GM12878 (cell line): ENCODE measurements around the gene OR51B4. TPM values are rescaled to one million over a fixed set of nuclear protein-coding genes. Genes with fewer than 3 reads are reported as not detected.

Experiments
- ATAC-seq: fragments of 200-7000 bp; cut with Tn5 transposase; 3 replicates; pipeline ENCODE4 v1.9.1; 2020; ENCODE audit warnings: mild to moderate bottlenecking, moderate library complexity
- BruUV-seq: library from RNA; stranded (reverse); fragments of 400-500 nt; replicated peaks from 2 replicates; lab custom pipeline; 2021; lab: Mats Ljungman, UMichigan
- CTCF ChIA-PET: fragments of 300-600 bp; sonication (Branson Sonifier 250); formaldehyde crosslinking; extraction: SDS; loops from one replicate; lab custom pipeline; 2021; ENCODE audit warnings: inconsistent platforms; lab: Yijun Ruan, JAX
- POLR2A ChIA-PET: fragments of 350-600 bp; formaldehyde crosslinking; extraction: SDS; loops from one replicate; lab custom pipeline; 2021; ENCODE audit warnings: inconsistent platforms; lab: Charles Lee
- RAD21 ChIA-PET: fragments of 300-600 bp; sonication (Branson Sonifier 250); formaldehyde crosslinking; loops from one replicate; lab custom pipeline; 2023; ENCODE audit warnings: antibody characterized with exemption; ENCODE audit not compliant: unreplicated experiment; lab: Charles Lee
- SMC1A ChIA-PET: fragments of 300-600 bp; sonication (Branson Sonifier 250); formaldehyde crosslinking; loops from one replicate; lab custom pipeline; 2023; ENCODE audit not compliant: unreplicated experiment, uncharacterized antibody; lab: Charles Lee
- DNase-seq: peaks from one replicate; pipeline ENCODE4 v3.0.0-alpha.2; 2011; ENCODE audit warnings: low read depth, low spot score
- FAIRE-seq: peaks from 3 replicates; lab custom pipeline; 2011; peaks lifted over from hg19 to GRCh38; lab: Jason Lieb, UNC
- H2AFZ ChIP-seq: 2 replicates; pipeline ENCODE4 v1.6.0; 2011; ENCODE audit warnings: low read depth, low read length, control low read depth; ENCODE audit not compliant: control insufficient read depth
- H3K27ac ChIP-seq: 2 replicates; pipeline ENCODE4 v1.5.1; 2011; ENCODE audit warnings: control low read depth; ENCODE audit not compliant: control insufficient read depth, insufficient read depth
- H3K27me3 ChIP-seq, 2 experiments: replicated peaks in 1 of 2; 2 replicates each; pipeline versions ENCODE4 v1.6.0 to v1.6.1; 2011; ENCODE audit warnings: low read length in 1 of 2; ENCODE audit not compliant: control insufficient read depth in 2 of 2, insufficient read depth in 2 of 2
- H3K36me3 ChIP-seq, 2 experiments: 2 replicates each; pipeline ENCODE4 v1.5.1; 2011; ENCODE audit warnings: low read length in 1 of 2; ENCODE audit not compliant: control insufficient read depth in 2 of 2, insufficient read depth in 2 of 2
- H3K4me1 ChIP-seq: 2 replicates; pipeline ENCODE4 v1.6.1; 2011; ENCODE audit warnings: mild to moderate bottlenecking, low read length, moderate library complexity, mixed read lengths; ENCODE audit not compliant: control insufficient read depth, insufficient read depth
- H3K4me2 ChIP-seq: 2 replicates; pipeline ENCODE4 v1.6.0; 2011; ENCODE audit warnings: control low read depth; ENCODE audit not compliant: control insufficient read depth, insufficient read depth
- H3K4me3 ChIP-seq: fragments of 200-600 bp; sonication (generic); 2 replicates; pipeline ENCODE4 v1.5.1; 2016
- H3K79me2 ChIP-seq: 2 replicates; pipeline ENCODE4 v1.6.0; 2011; ENCODE audit warnings: low read length; ENCODE audit not compliant: control insufficient read depth, insufficient read depth
- H3K9ac ChIP-seq: 2 replicates; pipeline ENCODE4 v1.8.0; 2011; ENCODE audit warnings: low read length, control low read depth, mixed read lengths; ENCODE audit not compliant: control insufficient read depth, insufficient read depth
- H3K9me3 ChIP-seq: replicated peaks from 3 replicates; pipeline ENCODE4 v1.5.1; 2011; ENCODE audit warnings: mild to moderate bottlenecking, low read length; ENCODE audit not compliant: control insufficient read depth, insufficient read depth
- H4K20me1 ChIP-seq: 2 replicates; pipeline ENCODE4 v1.6.0; 2011; ENCODE audit not compliant: control insufficient read depth, insufficient read depth
- BHLHE40 ChIP-seq, 2 experiments: fragments of 450-650 bp in 1 of 2; IDR thresholded peaks; 2 replicates each; pipeline ENCODE4 v1.6.1; 2011 to 2017; ENCODE audit warnings: low read depth in 2 of 2, borderline replicate concordance in 1 of 2, improper control_type of control experiment in 1 of 2, low read length in 1 of 2, mild to moderate bottlenecking in 1 of 2
- NRF1 ChIP-seq: conservative IDR thresholded peaks from 2 replicates; pipeline ENCODE4 v1.6.1; 2011; ENCODE audit warnings: mild to moderate bottlenecking, low read depth, low read length, improper control_type of control experiment
- PBX3 ChIP-seq: IDR thresholded peaks from 2 replicates; pipeline ENCODE4 v1.6.1; 2011; ENCODE audit warnings: mild to moderate bottlenecking, low read depth, low read length, moderate library complexity; ENCODE audit not compliant: insufficient replicate concordance
- POLR2A ChIP-seq: IDR thresholded peaks from 2 replicates; pipeline ENCODE4 v1.6.1; 2011; ENCODE audit warnings: low read depth, mild to moderate bottlenecking, low read length
- WGBS: methylation state at CpG from one replicate; pipeline ENCODE4 v1.1.6; 2016; ENCODE audit warnings: low lambda C conversion rate; ENCODE audit not compliant: insufficient replicate concordance, insufficient coverage; ENCODE audit errors: missing lambda C conversion rate; 5-methylcytosine and 5-hydroxymethylcytosine counted together
- in situ Hi-C: fragments of 300-500 bp; cut with MboI; formaldehyde crosslinking; loops from 9 replicates; pipeline ENCODE4 v1.14.3; 2018; ENCODE audit warnings: mixed read lengths
- intact Hi-C: fragments of 100-400 bp; cut with micrococcal nuclease; formaldehyde crosslinking; loops from one replicate; pipeline ENCODE4 v1.14.2; 2022; ENCODE audit not compliant: unreplicated experiment
- polyA plus RNA-seq, 11 experiments: library from polyadenylated mRNA; depleted of rRNA in 4 of 11; unstranded in 6 of 11; stranded (reverse) in 5 of 11; fragments of >200 nt; fragmentation: Nextera tagmentation in 4 of 11; fragmentation: Illumina TruSeq in 1 of 11; extraction: Ambion mirVana in 4 of 11; extraction: Trizol in 1 of 11; gene quantifications; 1 replicate in 1 of 11; 2 replicates in 10 of 11; pipeline versions ENCODE4 v1.2.1 to v1.2.3, GENCODE V29; 2011 to 2016; ENCODE audit warnings: inconsistent platforms in 2 of 11, missing spikeins in 2 of 11, low read depth in 1 of 11
- total RNA-seq, 4 experiments: library from RNA; depleted of rRNA in 3 of 4; stranded (reverse); fragments of >200 nt in 3 of 4; fragmentation: Illumina TruSeq in 1 of 4; extraction: Trizol in 1 of 4; gene quantifications; 2 replicates each; pipeline versions ENCODE4 v1.2.1 to v1.2.3, GENCODE V29; 2013 to 2021
- TF ChIP-seq, protein P1 (sequence below): fragments of 450-650 bp; IDR thresholded peaks from 2 replicates; pipeline ENCODE4 v1.6.1; 2017; ENCODE audit warnings: low read depth, mild to moderate bottlenecking, moderate library complexity

Gene OR51B4
- total and polyA plus RNA-seq, 10 of the 15 experiments (the other 5 are each of a cell fraction or from before 2014, with no cell fraction given): 0.23 to 2.1 TPM; not detected in 8

GRCh38 chr11:5279471-5280090 is 22.2 kb downstream of the OR51B4 start:
- Histone ChIP-seq H2AFZ (no peak overlapping the region), H3K4me2 (no peak overlapping the region), H3K4me1 (no peaks in the 10 kb centered on the region), H4K20me1 (no peaks in the 10 kb centered on the region), H3K36me3 (no peaks in the 10 kb centered on the region), H3K79me2 (no peaks in the 10 kb centered on the region), H3K9me3 (no peaks in the 10 kb centered on the region), H3K4me3 (no peak overlapping the region), H3K27ac (no peak overlapping the region), H3K27me3 (no peaks in the 10 kb centered on the region), H3K9ac (no peak overlapping the region)
- 68% methylated on average over 4 of the region's 4 CpGs for WGBS
- intact Hi-C loops (no loop called here), in situ Hi-C loops (no loop called here)
- ATAC-seq (no peak), DNase-seq (no peak), FAIRE-seq (no peak)
- SMC1A ChIA-PET: interaction anchor here (0.6 to 2.5 kb wide), 3 partner anchors 11 to 91 kb away, joined by 3 to 8 read pairs (median 3); no protein-coding TSS in a partner anchor
- RAD21 ChIA-PET: no interaction called here
- POLR2A ChIA-PET: no interaction called here
- CTCF ChIA-PET: interaction anchor here (1.0 kb wide), 1 partner anchor 11 kb away, joined by 3 read pairs; no protein-coding TSS in a partner anchor
- no peak for TF ChIP-seq BHLHE40 (IDR thresholded peaks at IDR 0.05; ENCODE audit: borderline replicate concordance in 1 of 2, low read depth in 2 of 2, low read length in 1 of 2)
- TF ChIP-seq POLR2A: no peak
- TF ChIP-seq NRF1: no peak
- TF ChIP-seq PBX3: no peak
- TF ChIP-seq, protein P1, sequence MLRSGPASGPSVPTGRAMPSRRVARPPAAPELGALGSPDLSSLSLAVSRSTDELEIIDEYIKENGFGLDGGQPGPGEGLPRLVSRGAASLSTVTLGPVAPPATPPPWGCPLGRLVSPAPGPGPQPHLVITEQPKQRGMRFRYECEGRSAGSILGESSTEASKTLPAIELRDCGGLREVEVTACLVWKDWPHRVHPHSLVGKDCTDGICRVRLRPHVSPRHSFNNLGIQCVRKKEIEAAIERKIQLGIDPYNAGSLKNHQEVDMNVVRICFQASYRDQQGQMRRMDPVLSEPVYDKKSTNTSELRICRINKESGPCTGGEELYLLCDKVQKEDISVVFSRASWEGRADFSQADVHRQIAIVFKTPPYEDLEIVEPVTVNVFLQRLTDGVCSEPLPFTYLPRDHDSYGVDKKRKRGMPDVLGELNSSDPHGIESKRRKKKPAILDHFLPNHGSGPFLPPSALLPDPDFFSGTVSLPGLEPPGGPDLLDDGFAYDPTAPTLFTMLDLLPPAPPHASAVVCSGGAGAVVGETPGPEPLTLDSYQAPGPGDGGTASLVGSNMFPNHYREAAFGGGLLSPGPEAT: no peak
- no TSS peak for BruUV-seq
